Measurements from ENCODE around the gene FRA10AC1. TPM values are rescaled to one million over a fixed set of nuclear protein-coding genes. Genes with fewer than 3 reads are reported as not detected.

Gene FRA10AC1
- total and polyA plus RNA-seq, 2 of the 13 experiments (the other 11 are each of a cell fraction or from before 2014, with no cell fraction given) = 5.3 to 7.4 TPM

DNA sequence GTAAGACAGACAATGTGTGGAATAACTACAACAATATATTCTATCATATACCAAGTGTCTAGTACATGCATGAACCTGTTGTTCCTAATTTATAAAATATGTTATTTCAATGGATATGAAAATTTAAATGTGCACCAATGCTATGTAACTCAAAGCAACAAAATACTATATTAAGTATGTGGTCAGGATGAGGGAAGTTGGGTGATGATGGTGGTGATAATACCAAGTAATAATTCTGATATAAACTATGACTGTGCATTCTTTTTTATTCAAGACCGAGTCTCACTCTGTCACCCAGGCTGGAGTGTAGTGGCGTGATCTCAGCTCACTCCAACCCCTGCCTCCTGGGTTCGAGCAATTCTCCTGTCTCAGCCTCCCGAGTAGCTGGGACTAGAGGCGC lies 2.1 kb upstream of the FRA10AC1 start (continued):
- TF ChIP-seq ZNF407 (CRISPR knock-in tag; IDR thresholded peaks at IDR 0.05; ENCODE audit: not compliant biosample characterization) = no peak
- no peak for TF ChIP-seq HNRNPL (IDR thresholded peaks at IDR 0.05; ENCODE audit: low read depth, low read length)
- TF ChIP-seq PHF8 (CRISPR knock-in tag; IDR thresholded peaks at IDR 0.05) = no peak
- TF ChIP-seq MEIS2 (CRISPR knock-in tag; IDR thresholded peaks at IDR 0.05) = no peak
- TF ChIP-seq GTF3A (CRISPR knock-in tag; conservative IDR thresholded peaks at IDR 0.05) = no peak
- no peak for TF ChIP-seq ZNF260 (CRISPR knock-in tag; IDR thresholded peaks at IDR 0.05; ENCODE audit: borderline replicate concordance, low read depth)
- no peak for TF ChIP-seq SP5 (CRISPR knock-in tag; IDR thresholded peaks at IDR 0.05; ENCODE audit: borderline replicate concordance, low read depth)
- no peak for TF ChIP-seq ZSCAN29 (CRISPR knock-in tag; conservative IDR thresholded peaks at IDR 0.05)
- TF ChIP-seq ZNF766 (CRISPR knock-in tag; IDR thresholded peaks at IDR 0.05; ENCODE audit: borderline replicate concordance) = no peak
- no peak for TF ChIP-seq RCOR2 (CRISPR knock-in tag; IDR thresholded peaks at IDR 0.05)
- TF ChIP-seq ZBTB34 (CRISPR knock-in tag; IDR thresholded peaks at IDR 0.05) = no peak
- TF ChIP-seq MED1 (CRISPR knock-in tag; IDR thresholded peaks at IDR 0.05) = no peak
- TF ChIP-seq ZNF619 (CRISPR knock-in tag; IDR thresholded peaks at IDR 0.05) = no peak
- no peak for TF ChIP-seq ZNF430 (CRISPR knock-in tag; IDR thresholded peaks at IDR 0.05)
- TF ChIP-seq TFDP1 (CRISPR knock-in tag; IDR thresholded peaks at IDR 0.05; ENCODE audit: borderline replicate concordance) = no peak
- TF ChIP-seq, protein P1, sequence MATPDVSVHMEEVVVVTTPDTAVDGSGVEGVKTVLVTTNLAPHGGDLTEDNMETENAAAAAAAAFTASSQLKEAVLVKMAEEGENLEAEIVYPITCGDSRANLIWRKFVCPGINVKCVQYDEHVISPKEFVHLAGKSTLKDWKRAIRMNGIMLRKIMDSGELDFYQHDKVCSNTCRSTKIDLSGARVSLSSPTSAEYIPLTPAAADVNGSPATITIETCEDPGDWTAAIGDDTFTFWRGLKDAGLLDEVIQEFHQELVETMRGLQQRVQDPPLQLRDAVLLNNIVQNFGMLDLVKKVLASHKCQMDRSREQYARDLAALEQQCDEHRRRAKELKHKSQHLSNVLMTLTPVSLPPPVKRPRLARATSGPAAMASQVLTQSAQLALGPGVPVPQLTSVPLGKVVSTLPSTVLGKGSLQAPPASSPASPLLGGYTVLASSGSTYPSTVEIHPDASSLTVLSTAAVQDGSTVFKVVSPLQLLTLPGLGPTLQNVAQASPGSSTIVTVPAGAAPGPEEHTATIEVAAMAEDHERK (CRISPR knock-in tag; IDR thresholded peaks at IDR 0.05; ENCODE audit: low read depth) = no peak
- TF ChIP-seq NR2F6 (IDR thresholded peaks at IDR 0.05) = no peak
- TF ChIP-seq NR2F6 (CRISPR knock-in tag; IDR thresholded peaks at IDR 0.05) = no peak
- TF ChIP-seq ZNF563 (CRISPR knock-in tag; IDR thresholded peaks at IDR 0.05) = no peak
- TF ChIP-seq RNF2 (conservative IDR thresholded peaks at IDR 0.05; ENCODE audit: low read depth) = no peak

Data from HepG2 (cell line).